Hematopoietic multipotent progenitor cell treated with erythropoietin and hydrocortisone succinate and interleukin-3 and kit ligand, for 4 days (in vitro differentiated cells): ENCODE data around the gene TIMMDC1.
A peak's percentile ranks its signal among the peaks of the same experiment; 100 is the strongest.
"Not testable (repeated sequence)": the region's sequence is repeated elsewhere in the genome, so short reads cannot be mapped to it uniquely, and the experiment has no call there.

Experiments used
- DNase-seq: peaks from one replicate; pipeline ENCODE4 v3.0.0-alpha.2; 2015

TIMMDC1 gene

GRCh38 chr3:119514637-119515036, 16.3 kb downstream of the TIMMDC1 start:
- DNase-seq, result no peak

- no peak for DNase-seq
Measured at GRCh38 chr3:119517112-119517511, 18.8 kb downstream of the TIMMDC1 start.

- no peak for DNase-seq
Measured at GRCh38 chr3:119518026-119518425, 19.7 kb downstream of the TIMMDC1 start.

- DNase-seq, result peak; percentile 54
Measured at GRCh38 chr3:119524931-119525662, 26.8 kb downstream of the TIMMDC1 start.

DNA sequence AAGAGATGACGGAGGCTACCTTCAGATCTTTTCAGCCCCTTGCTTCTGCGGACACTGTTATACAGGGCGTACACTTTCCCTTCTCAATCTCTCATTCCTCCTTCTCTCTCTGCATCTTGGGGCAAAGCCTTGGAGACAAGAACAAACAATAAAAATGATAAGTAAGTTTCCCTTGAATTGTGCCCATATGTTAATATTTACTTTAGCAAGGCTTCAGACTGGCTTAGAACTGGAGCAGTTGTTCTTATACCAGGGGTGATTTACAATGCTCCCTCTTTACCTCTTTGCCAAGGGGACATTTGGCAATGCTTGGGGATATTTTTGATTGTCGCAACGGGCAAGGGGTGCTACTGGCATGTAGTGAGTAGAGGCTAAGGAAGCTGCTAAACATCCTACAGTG, 29.4 kb downstream of the TIMMDC1 start:
- no peak for DNase-seq

- DNase-seq, result no peak
Measured at GRCh38 chr3:119529883-119530282, 31.5 kb downstream of the TIMMDC1 start.

DNA sequence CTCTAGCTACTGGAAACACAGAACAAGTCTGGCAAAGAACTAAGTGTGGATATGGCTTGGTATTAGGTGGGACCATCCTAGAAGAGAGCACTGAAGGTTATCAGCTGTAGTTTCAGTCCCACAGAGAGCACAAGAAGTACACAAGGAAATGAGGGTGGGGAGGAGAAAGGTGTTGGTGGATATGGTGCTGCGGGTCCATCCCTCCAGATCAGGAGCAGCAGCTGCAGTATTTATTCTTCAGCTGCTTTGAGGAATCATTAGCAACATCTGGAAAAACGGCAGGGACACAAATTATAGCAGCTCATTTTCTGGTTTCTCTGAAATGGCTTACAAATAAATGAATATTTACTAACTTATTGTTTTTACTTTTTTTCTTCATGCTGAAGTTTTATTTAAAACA, 32.1 kb downstream of the TIMMDC1 start:
- DNase-seq, result no peak

GRCh38 chr3:119531151-119531550, 32.8 kb downstream of the TIMMDC1 start:
- DNase-seq, result no peak

GRCh38 chr3:119534296-119534695, 35.9 kb downstream of the TIMMDC1 start:
- DNase-seq, result no peak

- DNase-seq, result no peak
Measured at GRCh38 chr3:119536757-119537156, 38.4 kb downstream of the TIMMDC1 start.

GRCh38 chr3:119538772-119539171, 40.4 kb downstream of the TIMMDC1 start:
- DNase-seq, result no peak

DNA sequence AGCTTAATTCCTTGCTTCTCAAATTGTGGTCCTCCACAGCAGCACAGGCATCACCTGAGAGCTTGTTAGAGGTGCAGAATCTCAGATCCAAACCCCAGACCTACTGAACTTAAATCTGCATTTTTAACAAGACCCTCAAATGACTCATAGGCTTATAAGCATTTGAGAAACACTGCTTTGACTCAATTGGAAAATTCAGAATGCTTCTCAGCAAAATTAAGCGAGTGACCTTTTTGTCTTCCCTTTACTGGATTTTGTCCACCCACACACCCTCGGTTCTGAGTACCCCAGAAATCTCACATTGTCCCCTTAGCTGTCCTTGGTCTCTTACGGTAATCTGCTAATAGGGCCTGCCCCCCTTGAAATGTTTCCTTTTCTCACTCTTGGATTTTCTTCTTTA, 43.2 kb downstream of the TIMMDC1 start:
- no peak for DNase-seq

DNA sequence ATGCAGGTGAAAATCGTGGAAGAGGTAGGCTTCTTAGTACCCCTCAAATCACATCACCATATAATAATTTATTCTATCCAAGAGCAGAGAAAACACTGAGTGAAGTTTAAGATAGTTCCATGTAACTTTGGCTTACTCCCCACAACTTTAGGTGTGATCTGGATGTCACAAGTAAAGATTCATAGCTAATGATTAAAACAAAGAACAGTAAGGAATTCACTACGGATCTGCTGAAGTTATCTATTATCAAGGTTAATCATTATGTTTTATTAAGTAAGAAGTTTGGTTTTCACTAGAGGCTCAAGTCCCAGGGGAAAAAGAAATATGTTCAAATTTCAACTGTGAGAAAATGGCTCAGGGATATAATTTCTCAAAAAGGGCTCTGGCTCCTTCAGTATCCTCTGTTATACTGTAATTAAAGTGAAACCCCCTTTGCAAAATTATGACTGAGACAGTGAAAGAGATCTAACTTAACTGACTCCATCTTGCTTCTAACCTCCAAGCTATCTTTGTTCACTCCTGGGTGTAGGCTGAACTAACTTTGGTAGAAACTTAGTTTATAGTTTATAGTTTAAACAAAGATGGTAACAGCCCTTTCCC, 43.9 kb downstream of the TIMMDC1 start:
- DNase-seq, result no peak

GRCh38 chr3:119543147-119543546, 44.8 kb downstream of the TIMMDC1 start:
- no peak for DNase-seq

DNA sequence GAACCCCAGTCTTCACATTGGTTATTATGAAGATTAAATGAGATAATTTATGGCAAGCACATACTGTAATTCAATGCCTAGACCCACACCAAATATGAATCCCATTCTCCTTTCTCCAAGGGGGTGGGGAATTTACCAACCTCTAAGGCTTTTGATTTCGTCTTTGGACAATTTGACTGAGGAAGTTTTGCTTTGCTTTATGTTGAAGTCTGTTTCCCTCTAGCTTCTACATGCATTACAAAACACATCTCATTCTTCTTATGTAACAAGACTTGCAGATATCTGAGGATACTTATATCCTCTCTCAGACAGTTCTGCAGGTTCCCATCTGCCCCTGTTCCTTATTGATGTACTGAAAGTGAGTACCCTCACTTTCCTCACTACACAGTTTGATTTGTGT, 48.9 kb downstream of the TIMMDC1 start:
- no peak for DNase-seq

GRCh38 chr3:119548341-119548740, 50.0 kb downstream of the TIMMDC1 start:
- no peak for DNase-seq

GRCh38 chr3:119550192-119550910, 52.0 kb downstream of the TIMMDC1 start:
- no peak for DNase-seq

DNA sequence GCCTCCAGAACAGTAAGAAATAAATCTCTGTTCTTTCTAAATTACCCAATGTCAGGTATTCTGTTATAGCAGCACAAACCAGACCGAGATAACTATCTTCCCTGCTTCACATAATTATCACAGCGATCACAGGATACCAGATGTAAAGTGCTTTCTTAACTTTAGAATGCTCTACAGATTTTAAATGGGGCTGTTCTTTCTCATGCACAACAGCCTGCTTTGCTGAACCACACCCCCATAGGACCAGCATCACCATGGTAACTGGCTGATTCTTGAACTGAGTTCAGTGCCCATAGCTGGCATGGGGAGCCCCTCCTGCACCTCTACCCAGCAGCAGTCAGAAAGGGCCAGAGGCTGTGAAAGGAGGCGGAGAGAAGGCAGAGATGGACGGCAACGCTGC, 53.3 kb downstream of the TIMMDC1 start:
- no peak for DNase-seq

DNA sequence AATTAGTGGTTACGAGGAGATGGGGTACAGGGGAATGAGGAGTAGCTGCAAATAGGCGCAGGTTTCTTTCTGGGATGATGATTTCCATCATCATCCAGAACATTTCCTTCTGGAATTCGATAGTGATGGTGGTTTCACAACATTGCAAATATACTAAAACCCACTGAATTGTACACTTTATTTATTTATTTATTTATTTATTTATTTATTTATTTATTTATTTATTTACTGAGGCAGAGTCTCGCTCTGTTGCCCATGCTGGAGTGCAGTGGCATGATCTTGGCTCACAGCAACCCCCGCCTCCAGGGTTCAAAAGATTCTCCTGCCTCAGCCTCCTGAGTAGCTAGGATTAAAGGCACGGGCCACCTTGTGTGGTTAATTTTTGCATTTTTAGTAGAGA, 54.6 kb downstream of the TIMMDC1 start:
- DNase-seq, result not testable (repeated sequence)

GRCh38 chr3:119553823-119554415, 55.6 kb downstream of the TIMMDC1 start:
- no peak for DNase-seq

- peak; percentile 13 for DNase-seq
Measured at GRCh38 chr3:119555309-119555735, 57.0 kb downstream of the TIMMDC1 start.

DNA sequence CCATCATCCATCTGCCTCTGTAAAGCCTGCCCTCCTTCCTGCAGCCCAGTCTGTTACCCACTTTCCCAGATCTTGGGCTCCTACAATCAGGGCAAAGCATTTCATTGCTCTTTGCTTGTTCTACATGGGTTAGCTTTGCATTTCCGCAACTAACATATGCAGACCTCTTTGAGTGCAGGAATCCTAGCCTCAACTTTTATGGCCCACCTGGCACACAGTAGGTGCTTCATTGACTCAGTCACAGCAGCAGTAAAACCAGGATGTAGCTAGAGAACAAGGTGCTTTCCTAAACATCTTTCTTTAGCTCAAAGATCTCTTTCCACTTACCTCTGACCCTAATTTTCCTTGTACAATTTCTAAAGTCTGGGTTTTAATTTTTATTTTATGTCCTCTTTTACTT, 57.6 kb downstream of the TIMMDC1 start:
- no peak for DNase-seq

GRCh38 chr3:119557192-119557876, 59.0 kb downstream of the TIMMDC1 start:
- no peak for DNase-seq
